HepG2 (cell line): ENCODE results near the gene KLHDC8B. TPM values are rescaled to one million over a fixed set of nuclear protein-coding genes. Genes with fewer than 3 reads are reported as not detected.
A peak's percentile ranks its signal among the peaks of the same experiment; 100 is the strongest.

Experiments
- ATF1 ChIP-seq: IDR thresholded peaks from 2 replicates; pipeline ENCODE4 v1.6.1; 2016; ENCODE audit warnings: mild to moderate bottlenecking, control low read depth
- ATF7-NPFF ChIP-seq: sonication (generic); formaldehyde crosslinking; IDR thresholded peaks from 2 replicates; pipeline ENCODE4 v1.8.1; 2023; ENCODE audit warnings: mild to moderate bottlenecking, low read depth, missing genetic modification reagents, moderate library complexity
- CAMTA2 ChIP-seq: sonication (generic); formaldehyde crosslinking; IDR thresholded peaks from 2 replicates; pipeline ENCODE4 v1.4.0; 2020; ENCODE audit warnings: mild to moderate bottlenecking, missing genetic modification reagents, borderline replicate concordance
- DDIT3 ChIP-seq: sonication (generic); formaldehyde crosslinking; IDR thresholded peaks from 2 replicates; pipeline ENCODE4 v1.4.0; 2020; ENCODE audit warnings: mild to moderate bottlenecking, missing genetic modification reagents
- GZF1 ChIP-seq: sonication (generic); formaldehyde crosslinking; IDR thresholded peaks from 2 replicates; pipeline ENCODE4 v1.5.1; 2020; ENCODE audit warnings: mild to moderate bottlenecking, missing genetic modification reagents
- HNRNPK ChIP-seq: fragments of 200-400 bp; formaldehyde crosslinking; IDR thresholded peaks from 2 replicates; pipeline ENCODE4 v1.6.1; 2018; ENCODE audit warnings: low read length, low read depth, moderate library complexity, mild to moderate bottlenecking; ENCODE audit not compliant: poor library complexity, severe bottlenecking
- HOXD1 ChIP-seq: sonication (generic); formaldehyde crosslinking; IDR thresholded peaks from 2 replicates; pipeline ENCODE4 v1.5.0; 2020; ENCODE audit warnings: missing genetic modification reagents
- IRX3 ChIP-seq: sonication (generic); formaldehyde crosslinking; IDR thresholded peaks from 2 replicates; pipeline ENCODE4 v1.8.1; 2023; ENCODE audit warnings: mild to moderate bottlenecking, low read depth, missing genetic modification reagents, borderline replicate concordance
- MYPOP ChIP-seq: sonication (generic); formaldehyde crosslinking; IDR thresholded peaks from 2 replicates; pipeline ENCODE4 v1.8.1; 2023; ENCODE audit warnings: mild to moderate bottlenecking, moderate library complexity, missing genetic modification reagents
- NR1H2 ChIP-seq: sonication (generic); formaldehyde crosslinking; IDR thresholded peaks from 2 replicates; pipeline ENCODE4 v1.8.1; 2022; ENCODE audit warnings: low read depth, missing genetic modification reagents, borderline replicate concordance
- PAXIP1 ChIP-seq: sonication (generic); formaldehyde crosslinking; conservative IDR thresholded peaks from 2 replicates; pipeline ENCODE4 v1.4.0; 2020; ENCODE audit warnings: mild to moderate bottlenecking, missing genetic modification reagents, moderate library complexity
- SNRNP70 ChIP-seq: fragments of 200-400 bp; formaldehyde crosslinking; IDR thresholded peaks from 2 replicates; pipeline ENCODE4 v1.6.1; 2017; ENCODE audit warnings: mild to moderate bottlenecking, low read depth, low read length, moderate library complexity
- ZBTB21 ChIP-seq: sonication (generic); formaldehyde crosslinking; IDR thresholded peaks from 2 replicates; pipeline ENCODE4 v1.4.0; 2020; ENCODE audit warnings: missing genetic modification reagents
- ZBTB34 ChIP-seq: sonication (generic); formaldehyde crosslinking; IDR thresholded peaks from 2 replicates; pipeline ENCODE4 v1.8.0; 2022; ENCODE audit warnings: mild to moderate bottlenecking, missing genetic modification reagents
- ZC3H13 ChIP-seq: sonication (generic); formaldehyde crosslinking; IDR thresholded peaks from 2 replicates; pipeline ENCODE4 v1.8.1; 2023; ENCODE audit warnings: mild to moderate bottlenecking, missing genetic modification reagents, moderate library complexity
- ZNF225 ChIP-seq: sonication (generic); formaldehyde crosslinking; IDR thresholded peaks from 2 replicates; pipeline ENCODE4 v1.4.0; 2020; ENCODE audit warnings: mild to moderate bottlenecking, missing genetic modification reagents
- ZNF296 ChIP-seq: sonication (generic); formaldehyde crosslinking; conservative IDR thresholded peaks from 2 replicates; pipeline ENCODE4 v1.5.0; 2020; ENCODE audit warnings: mild to moderate bottlenecking, missing genetic modification reagents
- ZNF350 ChIP-seq: sonication (generic); formaldehyde crosslinking; IDR thresholded peaks from 2 replicates; pipeline ENCODE4 v1.4.0; 2020; ENCODE audit warnings: mild to moderate bottlenecking, low read depth, missing genetic modification reagents, borderline replicate concordance
- ZNF549 ChIP-seq: sonication (generic); formaldehyde crosslinking; IDR thresholded peaks from 2 replicates; pipeline ENCODE4 v1.5.0; 2020; ENCODE audit warnings: missing genetic modification reagents
- ZNF691 ChIP-seq: sonication (generic); formaldehyde crosslinking; IDR thresholded peaks from 2 replicates; pipeline ENCODE4 v1.4.0; 2020; ENCODE audit warnings: missing genetic modification reagents, low read depth, mild to moderate bottlenecking, borderline replicate concordance
- ZNF709 ChIP-seq: sonication (generic); formaldehyde crosslinking; IDR thresholded peaks from 2 replicates; pipeline ENCODE4 v1.5.0; 2020; ENCODE audit warnings: mild to moderate bottlenecking, missing genetic modification reagents
- ZNF879 ChIP-seq: sonication (generic); formaldehyde crosslinking; IDR thresholded peaks from 2 replicates; pipeline ENCODE4 v1.8.1; 2023; ENCODE audit warnings: missing genetic modification reagents
- polyA plus RNA-seq, 8 experiments: library from polyadenylated mRNA; depleted of rRNA in 3 of 8; stranded (reverse) in 7 of 8; unstranded in 1 of 8; fragments of >200 nt; fragmentation: Illumina TruSeq in 4 of 8; extraction: Trizol in 4 of 8; gene quantifications; 2 replicates each; pipeline versions ENCODE4 v1.2.1 to v1.2.3, GENCODE V29; 2011 to 2016; ENCODE audit warnings: low read depth in 4 of 8, missing spikeins in 1 of 8, mixed read lengths in 1 of 8; ENCODE audit not compliant: insufficient read depth in 1 of 8
- total RNA-seq, 5 experiments: library from RNA; depleted of rRNA; stranded (reverse); fragments of >200 nt; fragmentation: Illumina TruSeq; extraction: Trizol; gene quantifications; 2 replicates each; pipeline ENCODE4 v1.2.3, GENCODE V29; 2016; ENCODE audit warnings: low read depth in 1 of 5

KLHDC8B gene
- total and polyA plus RNA-seq, 2 of the 13 experiments (the other 11 are each of a cell fraction or from before 2014, with no cell fraction given), result 17.2 to 17.8 TPM

- TF ChIP-seq ZC3H13 (no peak), HNRNPK (peak; percentile 49), ZNF549 (no peak), ZNF709 (peak; percentile 84; the same call in 1 of the 2 replicates), PAXIP1 (CRISPR knock-in tag) (peak; percentile 28; the same call in 1 of the 2 replicates), SNRNP70 (no peak), ZNF691 (0 out of 2 replicates have a peak, but pooled peaks have one; percentile 56), CAMTA2 (no peak), ZBTB21 (CRISPR knock-in tag) (no peak), DDIT3 (CRISPR knock-in tag) (no peak), GZF1 (no peak), ATF1 (CRISPR knock-in tag) (no peak), ZNF225 (CRISPR knock-in tag) (0 out of 2 replicates have a peak, but pooled peaks have one; percentile 71), IRX3 (CRISPR knock-in tag) (no peak; the same call in 1 of the 2 replicates), ATF7-NPFF (no peak), ZNF296 (CRISPR knock-in tag) (no peak), ZNF350 (CRISPR knock-in tag) (no peak), ZBTB34 (CRISPR knock-in tag) (no peak), MYPOP (no peak), HOXD1 (CRISPR knock-in tag) (no peak), NR1H2 (CRISPR knock-in tag) (no peak), ZNF879 (CRISPR knock-in tag) (no peak)
Measured at GRCh38 chr3:49165771-49166751, 5.3 kb upstream of the KLHDC8B start, which contains the start of gene CCDC71 (continued).
